Osteocyte (in vitro differentiated cells): Measurements from ENCODE around the gene BLMH. TPM values are rescaled to one million over a fixed set of nuclear protein-coding genes. Genes with fewer than 3 reads are reported as not detected.

ENCODE experiments used
- DNase-seq: peaks from one replicate; pipeline ENCODE4 v3.0.0; 2021; ENCODE audit warnings: mixed read lengths; ENCODE audit not compliant: unreplicated experiment; ENCODE audit errors: extremely low spot score
- H3K27ac Mint-ChIP-seq: one replicate; pipeline ENCODE4 v1.8.0; 2021; ENCODE audit warnings: mild to moderate bottlenecking, mixed read lengths; ENCODE audit not compliant: unreplicated experiment
- H3K27me3 Mint-ChIP-seq: one replicate; pipeline ENCODE4 v1.8.0; 2021; ENCODE audit warnings: mixed read lengths; ENCODE audit not compliant: unreplicated experiment
- H3K36me3 Mint-ChIP-seq: one replicate; pipeline ENCODE4 v1.8.0; 2021; ENCODE audit warnings: mixed read lengths; ENCODE audit not compliant: unreplicated experiment
- H3K4me1 Mint-ChIP-seq: one replicate; pipeline ENCODE4 v1.8.0; 2021; ENCODE audit warnings: mixed read lengths; ENCODE audit not compliant: unreplicated experiment
- H3K4me3 Mint-ChIP-seq: one replicate; pipeline ENCODE4 v1.8.0; 2021; ENCODE audit warnings: mild to moderate bottlenecking, moderate library complexity, mixed read lengths; ENCODE audit not compliant: unreplicated experiment
- H3K9me3 Mint-ChIP-seq: one replicate; pipeline ENCODE4 v1.8.0; 2021; ENCODE audit warnings: mixed read lengths; ENCODE audit not compliant: unreplicated experiment
- CTCF ChIP-seq: fragments of 200-600 bp; sonication (generic); IDR thresholded peaks from 2 replicates; pipeline ENCODE4 v1.5.0; 2021; ENCODE audit warnings: antibody characterized with exemption, mild to moderate bottlenecking, moderate library complexity
- total RNA-seq: library from RNA; stranded (reverse); gene quantifications from 2 replicates; pipeline ENCODE4 v1.2.1, GENCODE V29; 2021

The BLMH gene
- total RNA-seq, 1 donor from 2014 or later = 67.0 TPM

GRCh38 chr17:30219833-30220232 lies 71.9 kb downstream of the BLMH start:
- no peak for DNase-seq
- H3K27ac Mint-ChIP-seq = no peak overlapping the region

GRCh38 chr17:30219315-30219714 lies 72.4 kb downstream of the BLMH start:
- Mint-ChIP-seq H3K4me1 (peaks cover under 1% of the 10 kb centered on the region), H3K27ac (no peak overlapping the region), H3K9me3 (no peaks in the 10 kb centered on the region), H3K27me3 (peaks cover 11% of the 10 kb centered on the region), H3K36me3 (no peaks in the 10 kb centered on the region), H3K4me3 (no peak overlapping the region)
- no peak for TF ChIP-seq CTCF
- no peak for DNase-seq

More at GRCh38 chr17:30219833-30220232, 71.9 kb downstream of the BLMH start:
- H3K9me3 Mint-ChIP-seq = no peaks in the 10 kb centered on the region
- H3K36me3 Mint-ChIP-seq = no peaks in the 10 kb centered on the region
- no peak for TF ChIP-seq CTCF
- peaks cover 6% of the 10 kb centered on the region for H3K4me1 Mint-ChIP-seq
- H3K4me3 Mint-ChIP-seq = no peak overlapping the region
- H3K27me3 Mint-ChIP-seq = peaks cover 11% of the 10 kb centered on the region

DNA sequence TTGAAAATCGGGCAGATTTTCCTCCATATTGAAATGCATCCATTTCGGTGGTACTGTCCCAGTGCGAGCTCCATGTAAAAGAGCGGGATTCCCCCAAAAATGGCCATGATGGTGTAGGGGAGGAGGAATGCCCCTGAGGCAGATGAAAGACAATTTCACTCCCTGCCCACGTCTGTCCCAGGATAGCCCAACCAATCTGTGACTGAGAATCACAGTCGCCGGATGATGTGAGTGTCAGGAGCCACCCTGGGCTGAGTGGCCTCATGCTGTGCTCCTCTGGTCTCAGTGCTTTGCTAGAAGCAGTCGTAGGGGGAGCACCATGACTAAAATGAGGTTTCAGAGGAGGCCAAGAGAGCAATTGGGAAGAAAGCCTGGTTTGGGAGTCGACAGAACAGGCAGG lies 72.9 kb downstream of the BLMH start:
- no peaks in the 10 kb centered on the region for H3K36me3 Mint-ChIP-seq
- H3K4me1 Mint-ChIP-seq = no peaks in the 10 kb centered on the region
- H3K9me3 Mint-ChIP-seq = no peaks in the 10 kb centered on the region
- peaks cover 11% of the 10 kb centered on the region for H3K27me3 Mint-ChIP-seq
- DNase-seq = no peak
- no peak for TF ChIP-seq CTCF
- no peak overlapping the region for H3K4me3 Mint-ChIP-seq
- no peak overlapping the region for H3K27ac Mint-ChIP-seq

DNA sequence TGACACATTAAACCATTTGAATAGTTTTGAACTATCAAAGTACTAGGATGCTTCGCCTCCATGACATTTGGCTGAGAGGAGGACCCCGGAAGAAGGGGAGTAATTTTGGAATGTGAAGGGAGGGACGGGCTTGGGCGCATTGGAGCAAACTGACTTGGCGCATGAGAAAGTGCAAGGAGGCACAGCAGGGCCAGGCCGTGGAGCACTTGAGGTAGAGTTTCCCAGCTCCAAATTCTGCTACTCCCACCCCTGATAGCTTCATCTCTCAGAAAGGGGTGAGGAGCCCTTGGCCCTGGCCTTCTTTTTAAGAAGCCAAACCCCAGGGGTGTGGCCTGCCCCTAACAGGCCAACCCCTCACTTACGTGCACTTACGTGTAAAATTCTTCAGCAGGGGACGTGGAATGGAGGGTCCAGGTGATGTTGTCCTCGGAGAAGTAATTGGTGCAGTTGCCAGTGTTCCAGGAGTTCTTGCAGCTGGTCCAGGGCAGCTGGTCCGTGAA lies 73.9 kb downstream of the BLMH start:
- H3K27ac Mint-ChIP-seq = no peak overlapping the region
- no peaks in the 10 kb centered on the region for H3K4me1 Mint-ChIP-seq
- no peak overlapping the region for H3K4me3 Mint-ChIP-seq
- peaks cover 11% of the 10 kb centered on the region for H3K27me3 Mint-ChIP-seq
- no peaks in the 10 kb centered on the region for H3K9me3 Mint-ChIP-seq
- DNase-seq = no peak
- no peak for TF ChIP-seq CTCF
- H3K36me3 Mint-ChIP-seq = no peaks in the 10 kb centered on the region

GRCh38 chr17:30217054-30217453 lies 74.7 kb downstream of the BLMH start:
- Mint-ChIP-seq H3K36me3 (no peaks in the 10 kb centered on the region), H3K9me3 (no peaks in the 10 kb centered on the region), H3K4me1 (no peaks in the 10 kb centered on the region), H3K27me3 (peaks cover 10% of the 10 kb centered on the region), H3K27ac (no peak overlapping the region), H3K4me3 (no peak overlapping the region)
- TF ChIP-seq CTCF = no peak
- DNase-seq = no peak
